HUES48 (cell line): Measurements from ENCODE around the gene RNF25.
"Not testable (repeated sequence)": the region's sequence is repeated elsewhere in the genome, so short reads cannot be mapped to it uniquely, and the experiment has no call there.

Experiments used
- H3K27ac ChIP-seq: one replicate; pipeline ENCODE4 v1.7.0; 2013; ENCODE audit warnings: low read depth, low read length, inconsistent platforms
- H3K27me3 ChIP-seq: 2 replicates; pipeline ENCODE4 v1.6.1; 2013; ENCODE audit warnings: mild to moderate bottlenecking, low read length; ENCODE audit not compliant: control insufficient read depth, insufficient read depth
- H3K36me3 ChIP-seq: 2 replicates; pipeline ENCODE4 v1.6.1; 2013; ENCODE audit warnings: low read length; ENCODE audit not compliant: control insufficient read depth, insufficient read depth
- H3K4me1 ChIP-seq: 2 replicates; pipeline ENCODE4 v1.6.1; 2013; ENCODE audit warnings: mild to moderate bottlenecking, low read length; ENCODE audit not compliant: control insufficient read depth, insufficient read depth
- H3K4me3 ChIP-seq: 2 replicates; pipeline ENCODE4 v1.5.1; 2013; ENCODE audit warnings: mild to moderate bottlenecking, low read depth, low read length
- H3K9ac ChIP-seq: 2 replicates; pipeline ENCODE4 v1.6.1; 2013; ENCODE audit warnings: mild to moderate bottlenecking, low read depth, low read length, moderate library complexity
- H3K9me3 ChIP-seq: 2 replicates; pipeline ENCODE4 v1.6.1; 2013; ENCODE audit warnings: low read length; ENCODE audit not compliant: control insufficient read depth, insufficient read depth

Gene RNF25

DNA sequence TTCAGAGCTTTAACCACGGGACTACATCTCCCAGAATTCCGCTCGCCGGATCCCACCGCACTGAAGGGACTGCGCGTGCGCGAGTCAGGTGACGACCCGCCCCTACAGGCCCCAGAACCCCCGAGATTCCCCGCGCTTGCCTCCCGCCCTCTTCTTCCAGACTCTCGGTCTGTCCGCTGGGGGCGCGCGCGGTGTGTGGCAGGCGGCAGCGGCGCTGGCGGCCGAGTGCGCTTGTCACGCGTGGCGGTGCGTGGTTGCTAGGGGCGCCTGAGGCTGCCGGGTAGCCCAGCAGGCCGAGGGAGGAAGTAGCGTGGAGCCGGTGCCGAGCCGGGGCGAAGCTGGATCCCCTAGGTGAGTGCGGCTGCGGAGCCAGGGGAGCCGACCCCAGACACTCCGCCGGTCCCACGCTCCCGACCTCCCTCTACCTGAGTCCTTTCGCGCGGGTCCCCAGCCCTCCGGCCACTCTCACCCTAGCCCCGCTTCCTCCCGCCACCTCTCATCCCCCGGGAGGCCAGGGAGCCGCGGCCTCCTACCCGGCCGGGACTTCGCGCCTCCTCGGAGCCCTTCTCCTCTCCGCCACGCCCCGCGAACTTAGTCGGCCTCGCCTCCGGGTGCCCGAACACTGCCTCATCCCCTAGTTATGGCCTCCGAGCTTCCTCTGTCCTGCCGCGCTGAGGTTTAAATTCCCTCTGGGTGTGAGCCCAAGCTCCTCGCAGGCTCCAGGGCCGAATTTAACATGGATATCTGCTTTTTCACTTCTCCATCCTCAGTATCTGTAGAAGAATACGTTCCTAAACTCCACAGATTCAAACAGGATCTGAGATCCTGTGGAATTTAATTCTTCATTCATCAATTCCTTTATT lies 39.1 kb upstream of the RNF25 start, which contains the start of gene TTLL4:
TSS of gene TTLL4 (plus strand) at position 149 of the 863 bp plus-strand sequence. CDS start 26,842 bp downstream, outside the sequence.
- Histone ChIP-seq H3K9ac (peak within 1 kb of the TSS; percentile 75), H3K4me3 (peak within 1 kb of the TSS; percentile 92), H3K4me1 (peaks cover 7% of the 10 kb centered on the region), H3K27me3 (no peaks in the 10 kb centered on the region), H3K27ac (peak within 1 kb of the TSS; percentile 70), H3K36me3 (peaks cover 12% of the 10 kb centered on the region), H3K9me3 (no peaks in the 10 kb centered on the region)

DNA sequence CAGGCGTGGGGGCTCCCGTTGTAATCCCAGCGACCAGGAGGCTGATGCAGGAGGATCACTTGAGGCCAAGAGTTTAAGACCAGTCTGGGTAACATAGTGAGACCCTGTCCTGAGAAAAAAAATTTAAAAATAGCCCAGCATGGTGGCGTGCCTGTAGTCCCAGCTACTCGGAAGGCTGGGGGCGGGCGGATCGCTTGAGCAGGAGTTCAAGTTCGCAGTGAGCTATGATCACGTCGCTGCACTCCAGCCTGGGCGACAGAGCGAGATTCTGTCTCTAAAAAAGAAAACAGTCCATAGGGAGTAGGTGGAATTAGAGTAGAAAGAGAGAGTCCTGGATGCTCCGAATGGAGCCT lies 38.5 kb upstream of the RNF25 start:
- H3K27ac ChIP-seq, result no peak overlapping the region
- peak overlapping the region; percentile 92; the same call in 1 of the 2 replicates for H3K4me3 ChIP-seq
- no peak overlapping the region for H3K9ac ChIP-seq

DNA sequence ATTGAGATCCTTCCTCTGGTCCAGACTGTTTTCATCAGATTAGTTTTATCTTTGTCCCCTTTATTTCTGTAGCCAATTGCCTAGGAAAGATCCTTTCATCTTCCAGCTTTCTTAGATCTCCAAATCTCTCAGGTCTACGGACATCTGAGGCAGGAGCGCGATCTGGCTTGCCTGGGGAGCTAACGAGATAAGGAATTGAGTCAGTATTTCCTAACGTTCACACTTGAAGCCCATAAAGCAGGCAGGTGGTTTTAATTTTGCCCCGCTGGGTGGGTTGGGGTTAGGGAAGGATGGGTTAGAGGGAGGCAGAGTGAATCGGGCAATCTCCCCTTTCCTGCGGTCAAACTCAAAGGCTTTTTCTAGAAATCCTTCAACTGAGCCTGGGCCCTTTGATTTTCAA lies 38.1 kb upstream of the RNF25 start:
- Histone ChIP-seq H3K9ac (no peak overlapping the region), H3K36me3 (0 out of 2 replicates have a peak, but pooled peaks cover 4% of the 10 kb centered on the region), H3K27me3 (no peaks in the 10 kb centered on the region), H3K4me3 (no peak overlapping the region), H3K27ac (no peak overlapping the region), H3K9me3 (no peaks in the 10 kb centered on the region), H3K4me1 (peaks cover 7% of the 10 kb centered on the region)

More for the DNA sequence above, 38.5 kb upstream of the RNF25 start:
- 0 out of 2 replicates have a peak, but pooled peaks cover 6% of the 10 kb centered on the region for H3K36me3 ChIP-seq
- H3K9me3 ChIP-seq, result no peaks in the 10 kb centered on the region
- no peaks in the 10 kb centered on the region for H3K27me3 ChIP-seq
- peaks cover 7% of the 10 kb centered on the region for H3K4me1 ChIP-seq

DNA sequence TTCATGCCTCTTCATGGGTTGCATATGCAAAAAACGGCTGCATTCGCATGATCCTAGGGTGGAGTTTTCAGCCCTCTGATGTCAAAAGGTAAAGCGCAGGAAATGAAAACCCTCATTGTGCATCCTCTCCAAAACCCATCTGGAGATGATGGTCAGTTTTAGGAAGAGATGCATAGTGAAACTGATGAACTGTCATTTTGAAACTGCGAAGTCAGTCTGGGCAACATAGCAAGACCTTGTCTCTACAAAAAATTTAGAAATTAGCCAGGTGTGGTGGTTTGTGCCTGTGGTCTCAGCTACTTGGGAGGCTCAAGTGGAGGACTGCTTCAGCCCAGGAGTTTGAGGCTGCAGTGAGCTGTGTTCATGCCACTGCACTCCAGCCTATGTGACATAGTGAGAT lies 36.3 kb upstream of the RNF25 start:
- H3K36me3 ChIP-seq, result no peaks in the 10 kb centered on the region
- no peak overlapping the region for H3K27ac ChIP-seq
- no peak overlapping the region for H3K9ac ChIP-seq
- H3K4me3 ChIP-seq, result no peak overlapping the region
- no peaks in the 10 kb centered on the region for H3K9me3 ChIP-seq
- H3K27me3 ChIP-seq, result no peaks in the 10 kb centered on the region
- H3K4me1 ChIP-seq, result peaks cover 7% of the 10 kb centered on the region

DNA sequence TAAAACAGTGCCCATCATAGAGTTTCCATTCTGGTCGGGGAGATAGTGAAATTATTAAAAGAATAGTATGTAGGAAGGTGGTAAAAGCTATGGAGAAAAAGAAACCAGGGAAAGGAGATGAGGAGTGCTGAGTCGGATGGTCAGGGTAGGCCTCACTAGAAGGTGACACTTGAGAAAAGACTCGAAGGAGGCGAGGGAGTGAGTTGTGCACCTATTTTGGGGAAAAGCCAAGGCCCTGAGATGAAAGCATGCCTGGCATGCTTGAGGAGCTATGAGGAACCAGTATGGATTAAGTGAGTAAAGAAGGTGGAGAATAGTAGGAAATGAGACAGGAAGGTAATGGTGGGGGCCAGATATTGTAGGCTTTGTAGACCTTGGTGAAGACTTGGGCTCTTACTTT lies 31.5 kb upstream of the RNF25 start:
- Histone ChIP-seq H3K9me3 (no peaks in the 10 kb centered on the region), H3K4me3 (no peak overlapping the region), H3K27ac (no peak overlapping the region), H3K36me3 (peaks cover 29% of the 10 kb centered on the region), H3K27me3 (no peaks in the 10 kb centered on the region), H3K9ac (no peak overlapping the region), H3K4me1 (no peaks in the 10 kb centered on the region)

DNA sequence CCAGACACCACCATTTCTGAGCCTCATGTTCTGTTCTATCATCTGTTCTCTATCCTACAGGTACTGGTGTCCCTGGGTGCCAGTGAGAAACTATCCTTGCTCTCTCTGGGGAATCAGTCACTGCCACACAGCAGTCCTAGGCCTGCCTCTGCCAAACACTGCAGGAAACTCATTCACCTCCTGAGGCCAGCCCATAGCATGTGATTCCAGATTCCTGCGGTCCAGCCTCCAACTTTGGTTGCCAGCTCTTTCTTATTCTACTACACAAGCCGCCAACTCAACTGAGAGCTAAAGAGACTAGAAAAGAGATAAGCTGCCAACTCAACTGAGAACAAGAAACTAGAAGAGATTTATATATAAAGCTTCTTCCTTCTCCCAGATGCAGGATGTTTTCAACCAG lies 30.0 kb upstream of the RNF25 start:
- no peaks in the 10 kb centered on the region for H3K9me3 ChIP-seq
- no peak overlapping the region for H3K9ac ChIP-seq
- H3K4me3 ChIP-seq, result no peak overlapping the region
- H3K36me3 ChIP-seq, result peaks cover 43% of the 10 kb centered on the region
- no peaks in the 10 kb centered on the region for H3K4me1 ChIP-seq
- H3K27me3 ChIP-seq, result no peaks in the 10 kb centered on the region
- no peak overlapping the region for H3K27ac ChIP-seq

DNA sequence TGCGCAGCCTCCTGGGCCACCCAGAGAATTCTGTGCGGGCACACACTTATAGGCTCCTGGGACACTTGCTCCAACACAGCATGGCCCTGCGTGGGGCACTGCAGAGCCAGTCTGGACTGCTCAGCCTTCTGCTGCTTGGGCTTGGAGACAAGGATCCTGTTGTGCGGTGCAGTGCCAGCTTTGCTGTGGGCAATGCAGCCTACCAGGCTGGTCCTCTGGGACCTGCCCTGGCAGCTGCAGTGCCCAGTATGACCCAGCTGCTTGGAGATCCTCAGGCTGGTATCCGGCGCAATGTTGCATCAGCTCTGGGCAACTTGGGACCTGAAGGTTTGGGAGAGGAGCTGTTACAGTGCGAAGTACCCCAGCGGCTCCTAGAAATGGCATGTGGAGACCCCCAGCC lies 27.1 kb upstream of the RNF25 start:
- no peaks in the 10 kb centered on the region for H3K9me3 ChIP-seq
- H3K36me3 ChIP-seq, result peaks cover 62% of the 10 kb centered on the region
- no peak overlapping the region for H3K27ac ChIP-seq
- no peaks in the 10 kb centered on the region for H3K27me3 ChIP-seq
- H3K9ac ChIP-seq, result no peak overlapping the region
- H3K4me1 ChIP-seq, result no peaks in the 10 kb centered on the region
- H3K4me3 ChIP-seq, result no peak overlapping the region

DNA sequence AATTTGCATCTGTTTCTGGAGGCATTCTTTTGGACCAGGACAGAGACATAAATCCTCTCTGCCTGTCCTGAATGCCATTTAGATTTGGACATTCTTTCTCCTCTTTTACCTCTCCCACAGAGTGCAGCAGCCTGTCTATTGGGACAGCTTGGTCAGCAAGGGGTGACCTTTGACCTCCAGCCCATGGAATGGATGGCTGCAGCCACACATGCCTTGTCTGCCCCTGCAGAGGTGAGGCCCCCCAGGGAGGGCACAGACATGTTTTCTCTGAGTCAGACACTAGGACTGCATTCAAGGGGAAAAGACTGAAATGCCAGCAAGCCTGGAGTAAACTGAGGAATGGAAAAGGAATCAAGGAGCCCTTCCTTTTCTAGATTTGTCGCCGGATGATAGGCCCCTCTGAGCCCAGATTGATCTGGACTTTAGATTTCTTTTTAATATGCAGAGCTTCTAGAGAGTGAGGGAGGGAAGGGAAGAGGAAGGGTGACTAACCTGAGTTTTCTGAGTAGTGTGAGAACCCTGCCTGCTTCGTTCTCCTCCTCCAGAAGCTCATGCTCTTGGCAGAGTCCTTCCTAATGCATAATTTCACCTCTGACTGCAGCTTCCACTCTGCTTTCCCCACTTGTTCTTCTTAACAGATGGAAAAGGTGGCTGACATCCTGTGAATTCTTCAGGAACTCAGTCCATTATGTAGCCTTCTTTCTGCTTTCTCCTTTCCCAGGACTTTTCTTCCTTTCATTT lies 22.8 kb upstream of the RNF25 start:
- H3K4me1 ChIP-seq, result no peaks in the 10 kb centered on the region
- H3K27ac ChIP-seq, result no peak overlapping the region
- no peak overlapping the region for H3K4me3 ChIP-seq
- H3K9ac ChIP-seq, result no peak overlapping the region
- peaks cover 84% of the 10 kb centered on the region for H3K36me3 ChIP-seq
- H3K9me3 ChIP-seq, result no peaks in the 10 kb centered on the region
- H3K27me3 ChIP-seq, result no peaks in the 10 kb centered on the region

DNA sequence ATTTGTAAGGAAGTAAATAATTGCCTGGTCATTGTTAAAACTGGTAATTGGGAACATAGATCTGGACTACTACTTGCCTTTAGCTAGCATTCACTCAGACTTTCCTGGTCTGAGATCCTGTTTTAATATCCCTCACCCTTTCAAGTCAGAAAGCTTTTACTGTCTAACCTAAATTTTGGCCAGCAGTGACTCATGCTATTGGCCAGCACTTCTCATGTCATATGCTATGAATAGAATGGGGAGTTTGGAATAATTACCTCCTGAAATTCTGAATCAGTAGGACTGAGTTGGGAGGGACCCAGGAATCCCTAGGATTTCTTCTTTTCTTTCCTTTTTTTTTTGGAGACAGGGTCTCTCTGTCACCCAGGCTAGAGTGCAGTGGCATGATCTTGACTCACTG lies 19.4 kb upstream of the RNF25 start:
- peaks cover 71% of the 10 kb centered on the region for H3K36me3 ChIP-seq
- no peak overlapping the region for H3K27ac ChIP-seq
- no peaks in the 10 kb centered on the region for H3K9me3 ChIP-seq
- no peak overlapping the region for H3K9ac ChIP-seq
- H3K4me3 ChIP-seq, result no peak overlapping the region
- no peaks in the 10 kb centered on the region for H3K27me3 ChIP-seq
- no peaks in the 10 kb centered on the region for H3K4me1 ChIP-seq

DNA sequence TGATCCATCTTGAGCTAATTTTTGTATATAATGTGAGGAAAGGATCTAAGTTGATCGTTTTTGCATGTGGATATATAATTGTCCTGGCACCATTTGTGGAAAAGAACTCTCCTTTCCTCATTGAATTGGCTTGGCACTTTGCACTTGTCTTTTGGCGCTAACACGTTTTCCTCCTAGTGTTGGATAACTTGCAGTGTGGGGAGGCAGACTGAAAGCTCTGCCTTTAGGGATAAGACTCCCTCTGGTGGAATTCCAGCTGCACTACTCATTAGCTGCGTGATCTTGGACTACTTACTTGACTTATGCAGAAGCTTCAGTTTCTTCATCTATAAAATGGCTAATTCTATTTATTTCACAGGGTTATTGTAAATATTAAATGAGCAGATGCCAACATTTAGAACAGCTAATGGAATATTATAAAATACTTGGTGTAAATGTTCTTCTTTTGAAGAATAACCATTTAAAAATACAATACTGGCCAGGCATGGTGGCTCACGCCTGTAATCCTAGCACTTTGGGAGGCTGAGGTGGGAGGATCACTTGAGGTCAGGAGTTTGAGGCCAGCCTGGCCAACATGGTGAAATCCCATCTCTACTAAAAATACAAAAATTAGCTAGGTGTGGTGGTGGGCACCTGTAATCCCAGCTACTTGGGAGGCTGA lies 15.7 kb upstream of the RNF25 start:
- H3K36me3 ChIP-seq, result peaks cover 62% of the 10 kb centered on the region
- not testable (repeated sequence) for H3K9me3 ChIP-seq

DNA sequence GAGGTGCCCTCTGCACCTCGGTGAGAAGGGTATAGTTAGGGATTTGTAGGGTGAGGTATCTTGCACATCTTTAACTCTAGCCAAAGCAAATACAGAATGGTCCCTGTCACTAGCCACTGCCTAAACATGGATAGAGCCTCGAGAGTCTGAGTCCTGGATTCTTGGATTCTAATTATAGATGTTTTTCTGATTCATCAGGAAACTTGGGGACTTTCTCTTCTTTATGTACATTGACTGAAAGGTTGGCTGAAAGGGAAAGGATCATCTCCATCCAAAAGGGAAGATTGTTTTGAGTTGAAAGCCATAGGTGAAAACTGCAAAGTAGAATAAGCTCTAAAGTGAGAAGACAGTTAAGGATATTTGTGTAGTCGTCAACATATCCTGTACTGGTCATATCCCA lies 8.3 kb upstream of the RNF25 start:
- no peak overlapping the region for H3K4me3 ChIP-seq
- H3K36me3 ChIP-seq, result peaks cover 66% of the 10 kb centered on the region
- no peak overlapping the region for H3K27ac ChIP-seq
- no peaks in the 10 kb centered on the region for H3K27me3 ChIP-seq
- no peaks in the 10 kb centered on the region for H3K9me3 ChIP-seq
- H3K4me1 ChIP-seq, result no peaks in the 10 kb centered on the region
- no peak overlapping the region for H3K9ac ChIP-seq

More for the DNA sequence above, 15.7 kb upstream of the RNF25 start:
- not testable (repeated sequence) for H3K9ac ChIP-seq, H3K27me3 ChIP-seq, H3K4me3 ChIP-seq, H3K4me1 ChIP-seq
- H3K27ac ChIP-seq, result peak overlapping the region; percentile 26
